HepG2 (cell line): ENCODE measurements around the gene BLMH. TPM values are rescaled to one million over a fixed set of nuclear protein-coding genes. Genes with fewer than 3 reads are reported as not detected.

ENCODE experiments used
- AHDC1 ChIP-seq: sonication (generic); formaldehyde crosslinking; IDR thresholded peaks from 2 replicates; pipeline ENCODE4 v1.5.1; 2020; ENCODE audit warnings: mild to moderate bottlenecking, missing genetic modification reagents, borderline replicate concordance
- CBX1 ChIP-seq: IDR thresholded peaks from one replicate; pipeline ENCODE4 v1.6.1; 2016; ENCODE audit warnings: antibody characterized with exemption, low read depth
- CBX2 ChIP-seq, 2 experiments: fragments of 200-600 bp in 1 of 2; sonication (generic); formaldehyde crosslinking in 1 of 2; IDR thresholded peaks; 2 replicates each; pipeline versions ENCODE4 v1.7.0 to v1.8.1; 2018 to 2022; ENCODE audit warnings: low read depth in 2 of 2, low read length in 1 of 2, mild to moderate bottlenecking in 1 of 2, missing genetic modification reagents in 1 of 2
- GLMP ChIP-seq: sonication (generic); formaldehyde crosslinking; IDR thresholded peaks from 2 replicates; pipeline ENCODE4 v1.9.0; 2021; ENCODE audit warnings: missing genetic modification reagents, mild to moderate bottlenecking, borderline replicate concordance
- PHF21A ChIP-seq: sonication (generic); formaldehyde crosslinking; IDR thresholded peaks from 2 replicates; pipeline ENCODE4 v1.5.0; 2020; ENCODE audit warnings: mild to moderate bottlenecking, missing genetic modification reagents
- SRF ChIP-seq: IDR thresholded peaks from 2 replicates; pipeline ENCODE4 v1.6.1; 2011; ENCODE audit warnings: mild to moderate bottlenecking, low read depth, low read length, moderate library complexity
- TARDBP ChIP-seq: sonication (generic); formaldehyde crosslinking; IDR thresholded peaks from 2 replicates; pipeline ENCODE4 v1.8.0; 2022; ENCODE audit warnings: mild to moderate bottlenecking, missing genetic modification reagents
- TRAFD1 ChIP-seq: sonication (generic); formaldehyde crosslinking; IDR thresholded peaks from 2 replicates; pipeline ENCODE4 v1.5.1; 2020; ENCODE audit warnings: missing genetic modification reagents, mild to moderate bottlenecking, borderline replicate concordance
- ZBTB14 ChIP-seq: sonication (generic); formaldehyde crosslinking; IDR thresholded peaks from 2 replicates; pipeline ENCODE4 v1.4.0; 2020; ENCODE audit warnings: missing genetic modification reagents
- ZBTB4 ChIP-seq: sonication (generic); formaldehyde crosslinking; IDR thresholded peaks from 2 replicates; pipeline ENCODE4 v1.4.0; 2020; ENCODE audit warnings: missing genetic modification reagents, mild to moderate bottlenecking, borderline replicate concordance
- ZFP36L2 ChIP-seq: sonication (generic); formaldehyde crosslinking; IDR thresholded peaks from 2 replicates; pipeline ENCODE4 v1.4.0; 2020; ENCODE audit warnings: missing genetic modification reagents
- ZFP62 ChIP-seq: sonication (generic); formaldehyde crosslinking; IDR thresholded peaks from 2 replicates; pipeline ENCODE4 v1.4.0; 2020; ENCODE audit warnings: missing genetic modification reagents
- ZNF367 ChIP-seq: sonication (generic); formaldehyde crosslinking; IDR thresholded peaks from 2 replicates; pipeline ENCODE4 v1.4.0; 2020; ENCODE audit warnings: missing genetic modification reagents, borderline replicate concordance
- ZNF790 ChIP-seq: sonication (generic); formaldehyde crosslinking; IDR thresholded peaks from 2 replicates; pipeline ENCODE4 v1.8.0; 2022; ENCODE audit warnings: missing genetic modification reagents, mild to moderate bottlenecking, borderline replicate concordance
- polyA plus RNA-seq, 8 experiments: library from polyadenylated mRNA; depleted of rRNA in 3 of 8; stranded (reverse) in 7 of 8; unstranded in 1 of 8; fragments of >200 nt; fragmentation: Illumina TruSeq in 4 of 8; extraction: Trizol in 4 of 8; gene quantifications; 2 replicates each; pipeline versions ENCODE4 v1.2.1 to v1.2.3, GENCODE V29; 2011 to 2016; ENCODE audit warnings: low read depth in 4 of 8, missing spikeins in 1 of 8, mixed read lengths in 1 of 8; ENCODE audit not compliant: insufficient read depth in 1 of 8
- total RNA-seq, 5 experiments: library from RNA; depleted of rRNA; stranded (reverse); fragments of >200 nt; fragmentation: Illumina TruSeq; extraction: Trizol; gene quantifications; 2 replicates each; pipeline ENCODE4 v1.2.3, GENCODE V29; 2016; ENCODE audit warnings: low read depth in 1 of 5

BLMH gene
- total and polyA plus RNA-seq, 2 of the 13 experiments (the other 11 are each of a cell fraction or from before 2014, with no cell fraction given): 12.1 to 41.0 TPM

- TF ChIP-seq AHDC1 (CRISPR knock-in tag) (no peak), PHF21A (CRISPR knock-in tag) (no peak; the same call in 1 of the 2 replicates), GLMP (no peak), ZBTB14 (CRISPR knock-in tag) (no peak; the same call in 1 of the 2 replicates), SRF (no peak), ZNF790 (CRISPR knock-in tag) (peak; percentile 23; the same call in 1 of the 2 replicates), CBX2 (IDR thresholded peaks at IDR 0.05; ENCODE audit: low read depth, low read length) (no peak), CBX2 (CRISPR knock-in tag; IDR thresholded peaks at IDR 0.05; ENCODE audit: low read depth) (no peak), ZNF367 (no peak), TARDBP (no peak), TRAFD1 (no peak), ZBTB4 (CRISPR knock-in tag) (no peak), ZFP36L2 (CRISPR knock-in tag) (no peak), ZFP62 (CRISPR knock-in tag) (no peak), CBX1 (no peak)
These were observed at the start of gene BLMH (continued) for GRCh38 chr17:30291543-30292285.
